GF-D8 (cell line): ENCODE data around the gene VGLL4.
"Not testable (repeated sequence)": the region's sequence is repeated elsewhere in the genome, so short reads cannot be mapped to it uniquely, and the experiment has no call there.

ENCODE experiments used
- DNase-seq: peaks from one replicate; lab custom pipeline; 2025; lab: John Stamatoyannopoulos, UW

VGLL4 gene

DNA sequence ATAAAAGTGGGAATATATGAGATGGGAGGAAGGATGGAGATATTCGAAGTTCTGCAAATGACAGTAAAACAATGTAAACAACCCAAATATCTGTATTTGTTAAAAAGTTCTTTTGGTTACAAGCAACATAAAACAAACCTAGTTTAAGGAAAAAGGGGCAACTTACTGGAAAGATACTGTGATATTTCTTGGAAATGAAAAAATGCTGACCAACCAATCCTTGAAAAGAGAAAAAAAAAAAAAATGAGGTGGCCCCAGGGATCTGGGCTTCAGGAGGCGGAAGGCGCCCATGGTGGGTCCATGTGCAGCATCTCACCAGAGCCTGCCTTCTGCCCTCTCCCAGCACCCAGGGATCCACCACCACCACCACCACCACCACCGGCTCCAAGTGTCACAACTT lies 59.1 kb downstream of the VGLL4 start:
- no peak for DNase-seq

DNA sequence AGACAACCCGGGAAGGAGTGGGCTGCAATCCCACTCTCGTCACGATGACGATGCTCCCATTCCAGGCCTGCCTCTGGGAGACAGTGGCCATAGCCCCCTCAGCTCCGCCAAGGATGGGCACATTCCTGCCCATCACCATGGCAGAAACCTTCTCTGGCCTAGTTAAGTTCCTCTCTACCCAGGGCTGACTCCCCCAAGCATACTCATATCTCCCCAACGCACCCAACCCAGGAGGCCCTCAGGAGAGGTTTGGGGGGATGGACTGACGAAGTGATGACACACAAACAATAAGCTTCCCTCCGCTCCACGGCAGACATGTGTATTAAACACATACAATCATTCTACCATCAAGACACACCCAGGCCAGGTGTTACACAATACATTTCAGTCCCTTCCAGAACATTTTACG lies 60.1 kb downstream of the VGLL4 start:
- no peak for DNase-seq

DNA sequence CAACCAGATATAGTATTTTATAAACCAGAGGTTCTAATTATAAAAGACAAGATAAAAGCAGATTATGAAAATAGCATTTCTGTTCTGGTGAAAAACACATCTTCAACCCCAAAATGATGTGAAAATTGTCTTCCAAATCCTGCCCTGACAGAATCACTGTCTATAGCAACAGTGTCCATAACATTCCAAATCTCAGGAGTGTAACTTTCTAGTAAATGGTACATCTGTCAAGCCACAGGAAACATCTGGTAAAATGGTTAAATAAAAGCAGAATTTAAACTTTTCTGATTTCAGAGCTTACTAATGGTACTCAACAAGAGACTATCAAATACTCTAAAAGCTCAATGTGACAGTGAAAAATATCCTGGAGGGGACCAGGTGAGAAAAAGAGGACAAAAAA lies 60.5 kb downstream of the VGLL4 start:
- DNase-seq: no peak

DNA sequence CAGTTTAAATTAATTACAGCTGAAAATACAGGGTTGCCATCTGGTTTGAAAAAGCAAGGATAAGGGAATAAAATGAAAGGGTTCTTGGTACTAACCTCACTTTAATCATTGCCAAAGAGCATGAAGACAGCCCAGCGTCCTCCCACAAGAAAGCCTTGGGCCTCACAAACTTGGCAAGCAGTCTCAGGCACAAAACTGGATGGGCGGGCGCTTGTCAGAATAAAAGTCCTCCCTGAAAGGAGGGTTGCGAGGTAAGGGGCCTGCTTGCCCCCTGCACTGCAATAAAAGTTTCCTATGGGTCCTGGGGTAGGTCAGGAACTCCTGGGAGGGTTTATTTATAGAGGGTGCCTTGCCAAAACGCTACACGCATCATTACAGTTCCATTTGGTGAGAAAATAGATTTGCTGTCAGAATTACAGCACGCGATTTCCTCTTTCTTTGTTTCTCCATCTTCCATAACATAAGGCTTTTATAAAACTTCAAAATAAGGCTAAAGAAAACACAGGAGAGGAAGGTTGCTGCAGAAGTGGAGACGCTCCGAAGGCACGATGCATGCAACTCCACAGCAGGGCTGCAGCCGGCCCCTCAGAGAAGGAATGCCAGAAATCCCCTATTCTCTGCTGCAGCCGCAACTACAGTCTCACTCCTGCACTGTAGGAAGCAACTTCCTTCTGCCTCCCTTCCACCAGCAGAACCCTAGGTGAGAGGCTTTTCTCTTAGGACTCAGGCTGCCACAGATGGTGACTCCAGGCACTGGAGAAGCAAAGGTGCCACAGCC lies 61.3 kb downstream of the VGLL4 start:
- no peak for DNase-seq

DNA sequence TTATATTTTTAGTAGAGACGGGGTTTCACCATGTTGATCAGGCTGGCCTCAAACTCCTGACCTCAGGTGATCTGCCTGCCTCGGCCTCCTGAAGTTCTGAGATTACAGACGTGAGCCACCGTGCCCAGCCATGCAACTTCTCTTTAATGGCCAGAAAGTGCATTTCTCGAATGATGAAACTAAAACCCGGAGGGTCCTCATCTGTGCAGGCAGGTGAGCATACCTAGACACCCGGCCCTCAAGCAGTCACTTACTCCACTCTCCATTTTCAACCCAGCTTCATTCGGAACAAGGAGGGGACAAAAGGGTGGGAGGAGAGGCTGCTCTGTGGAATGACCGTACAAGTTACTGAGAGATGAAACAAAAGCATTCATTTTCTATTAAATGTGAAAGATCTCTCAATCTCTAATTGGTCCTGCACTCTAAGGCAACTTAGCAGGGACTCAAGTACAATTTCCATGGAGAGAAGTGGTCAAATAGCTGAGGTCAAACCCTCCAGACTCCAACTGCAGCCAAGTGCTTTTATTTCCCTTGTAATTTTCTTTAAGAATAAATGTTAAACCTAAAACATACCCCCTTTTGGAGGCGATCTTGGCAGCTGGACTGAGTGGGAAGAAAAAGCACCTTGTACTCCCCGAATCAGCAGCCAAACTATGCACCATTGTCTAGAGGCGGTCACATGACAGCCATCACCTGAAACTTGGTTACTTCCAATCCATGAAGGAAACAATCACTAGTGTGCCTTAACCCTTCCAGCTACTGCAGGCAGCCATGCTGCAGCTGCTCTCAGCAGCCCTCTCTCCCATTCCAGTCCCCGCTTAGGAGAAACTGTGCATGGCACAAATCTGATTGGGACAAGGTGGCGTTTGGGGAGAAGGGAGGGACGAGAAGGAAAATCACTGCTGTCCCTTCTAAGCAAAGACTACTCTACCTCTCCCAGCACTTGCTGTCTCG lies 62.2 kb downstream of the VGLL4 start:
- no peak for DNase-seq

DNA sequence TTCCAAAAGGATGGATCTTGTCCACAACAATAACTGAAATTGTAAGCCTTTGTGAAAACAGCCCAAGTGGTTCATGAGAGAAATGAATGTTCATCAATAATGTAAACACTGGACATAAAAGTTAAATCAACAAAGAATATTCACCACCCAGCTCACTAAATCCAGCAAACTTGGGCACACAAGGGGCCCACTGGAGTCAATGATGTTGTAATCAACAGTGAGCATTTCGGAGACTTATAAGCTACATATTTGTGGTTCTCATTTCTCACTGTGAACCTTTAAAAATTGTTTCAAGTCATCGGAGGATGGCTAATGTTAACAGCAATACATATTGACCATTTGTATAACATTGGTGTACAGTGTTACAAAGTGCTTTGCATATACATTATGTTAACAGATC lies 63.1 kb downstream of the VGLL4 start:
- no peak for DNase-seq

DNA sequence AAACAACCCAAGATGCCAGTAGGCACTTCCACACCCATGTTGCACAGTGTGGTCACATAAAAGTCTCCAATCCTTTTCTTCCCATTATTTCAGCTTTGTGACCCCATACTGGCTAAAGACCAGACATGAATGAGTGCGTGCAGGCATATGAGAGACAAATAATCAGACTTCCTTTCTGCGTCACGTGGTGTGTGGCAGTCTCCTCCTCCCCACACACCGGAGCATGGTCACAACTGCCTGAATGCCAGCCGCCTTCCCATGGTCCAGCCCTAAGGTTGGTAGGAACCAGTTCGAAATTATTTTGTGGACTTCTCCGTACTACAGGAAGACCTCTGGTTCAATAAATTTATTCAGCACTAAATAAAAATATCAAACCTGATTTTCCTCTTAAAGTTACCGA lies 65.5 kb downstream of the VGLL4 start:
- no peak for DNase-seq

DNA sequence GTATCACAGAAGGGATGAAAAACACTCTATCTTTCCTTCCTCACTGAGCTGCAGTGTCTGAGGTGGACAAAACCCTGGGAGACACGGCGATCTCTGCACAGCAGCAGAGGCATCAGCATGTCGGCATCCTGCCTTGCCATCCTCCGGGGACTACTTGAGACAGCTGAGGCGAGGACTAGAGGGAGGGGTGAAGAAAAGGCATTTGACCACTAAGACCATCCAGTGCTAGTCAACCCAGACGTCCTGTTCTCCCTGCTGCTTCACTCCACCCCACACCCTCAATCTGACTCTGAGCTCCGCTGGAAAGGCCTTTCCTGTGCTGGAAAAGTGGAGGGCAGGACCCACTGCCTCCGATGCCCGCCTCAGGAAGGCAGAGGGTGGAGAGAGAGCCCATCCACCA lies 67.3 kb downstream of the VGLL4 start:
- DNase-seq: no peak

DNA sequence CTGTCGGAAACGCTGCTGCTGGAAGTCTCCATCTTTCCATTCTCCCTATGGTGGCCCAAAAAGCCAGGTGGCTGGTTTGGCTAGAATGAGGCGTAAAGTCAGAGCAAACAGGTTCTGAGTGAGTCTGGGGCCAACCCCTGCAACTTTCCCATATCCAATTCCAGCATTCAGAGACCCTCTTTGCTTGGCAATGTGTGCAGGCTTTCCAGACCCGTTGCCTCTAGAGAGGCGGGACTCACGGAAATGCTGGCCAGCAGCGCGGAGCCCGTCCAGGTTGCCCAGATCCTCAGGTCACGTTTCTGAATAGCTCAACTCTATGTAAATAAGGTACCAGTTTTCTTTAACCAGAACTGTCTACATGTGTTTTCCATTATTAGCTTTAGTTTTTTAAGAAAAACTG lies 68.0 kb downstream of the VGLL4 start:
- DNase-seq: no peak

DNA sequence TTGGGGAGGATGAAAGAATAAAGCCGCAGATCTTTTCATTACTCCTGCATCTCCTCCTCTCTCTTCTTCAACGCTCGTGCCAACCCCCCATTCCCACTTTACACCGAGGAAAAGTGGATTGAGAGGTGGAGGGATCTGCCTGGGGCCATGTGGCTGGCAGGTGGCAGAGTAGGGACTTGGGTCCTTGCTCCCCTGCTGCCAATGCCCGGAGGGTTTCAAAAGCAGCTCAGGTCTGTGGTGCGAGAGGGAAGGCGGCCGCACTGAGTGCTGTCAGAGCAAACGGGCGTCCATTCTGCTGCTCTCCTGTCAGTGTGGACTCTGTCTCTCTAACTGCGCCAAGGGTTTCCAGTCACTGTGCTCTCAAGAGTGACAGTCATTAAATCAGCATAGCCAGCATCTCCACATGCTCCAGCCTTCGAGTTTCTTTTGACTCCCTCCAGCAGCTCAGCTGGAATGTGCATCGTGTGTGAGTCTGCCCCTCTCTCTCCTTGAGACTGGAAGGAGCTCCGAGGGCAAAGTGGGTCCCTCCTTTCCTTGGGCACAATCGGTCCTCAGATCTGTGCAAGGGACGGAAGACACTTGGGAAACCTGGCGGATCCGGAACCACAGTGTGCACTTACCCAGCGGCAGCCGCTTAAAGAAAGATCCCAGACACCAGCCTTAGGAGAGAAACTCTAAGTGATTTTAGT lies 68.6 kb downstream of the VGLL4 start:
- DNase-seq: no peak

DNA sequence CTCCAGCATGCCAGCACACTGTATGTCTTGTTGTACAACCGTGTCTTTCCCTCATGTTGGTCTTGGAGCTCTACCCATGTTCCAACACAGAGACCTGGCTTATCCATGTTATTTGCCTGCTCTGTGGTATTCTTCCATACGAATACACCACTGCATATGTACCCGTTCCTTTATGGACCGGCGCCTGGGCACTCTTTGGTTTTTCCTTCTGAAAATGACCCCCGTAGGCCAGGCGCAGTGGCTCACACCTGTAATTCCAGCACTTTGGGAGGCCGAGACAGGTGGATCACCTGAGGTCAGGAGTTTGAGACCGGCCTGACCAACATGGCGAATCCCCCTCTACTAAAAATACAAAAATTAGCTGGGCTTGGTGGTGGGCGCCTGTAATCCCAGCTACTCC lies 71.1 kb downstream of the VGLL4 start:
- not testable (repeated sequence) for DNase-seq

DNA sequence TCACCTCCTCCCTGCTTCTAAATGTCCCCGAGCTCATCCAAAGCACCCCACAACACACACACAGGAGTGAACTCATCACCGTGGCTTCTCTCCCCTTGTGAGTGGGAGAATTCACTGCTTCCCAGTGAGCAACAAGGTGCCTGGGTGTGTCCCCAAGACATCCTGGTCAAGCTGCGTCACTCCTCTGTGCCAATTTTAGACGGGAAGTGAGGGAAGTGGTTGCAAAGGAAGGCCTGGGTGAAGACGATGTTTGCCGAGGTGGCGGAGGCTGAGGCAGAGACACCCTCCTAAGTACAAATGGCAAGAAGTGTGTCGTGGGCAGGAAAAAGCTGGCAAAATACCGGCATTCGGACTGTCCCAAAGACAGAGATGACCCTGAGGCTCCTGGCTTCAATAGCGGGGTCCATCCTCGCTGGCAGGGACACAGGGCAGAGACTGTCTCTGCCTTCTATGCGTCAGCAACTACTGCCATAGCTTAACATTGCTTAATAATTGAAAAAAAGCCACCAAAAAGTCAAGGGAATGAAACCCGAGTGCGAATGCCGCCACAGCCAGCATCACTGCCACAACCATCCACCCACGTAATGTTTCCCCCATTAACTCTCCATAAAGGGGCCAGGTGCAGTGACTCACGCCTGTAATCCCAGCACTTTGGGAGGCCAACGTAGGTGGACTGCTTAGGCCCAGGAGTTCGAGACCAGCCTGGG lies 72.8 kb downstream of the VGLL4 start:
- DNase-seq: no peak

DNA sequence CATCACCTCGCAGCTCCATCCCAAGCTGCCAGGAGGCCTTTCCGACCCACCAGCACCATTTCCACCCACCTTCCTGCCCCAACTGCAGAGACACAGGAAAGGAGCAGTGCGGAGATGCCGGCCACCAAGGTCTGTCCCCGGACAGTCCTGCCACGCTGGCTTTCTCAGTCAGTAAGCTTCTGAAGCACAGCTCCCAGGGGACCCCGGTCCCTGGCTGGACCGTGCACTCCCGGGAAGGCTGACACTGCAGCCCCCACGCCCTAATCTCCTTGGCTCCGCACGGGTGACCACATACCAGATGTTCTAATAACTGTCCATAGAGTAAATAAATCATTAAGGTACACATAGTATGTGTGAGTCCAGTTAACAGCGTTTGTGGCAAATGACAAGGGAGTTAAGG lies 73.5 kb downstream of the VGLL4 start:
- DNase-seq: no peak

DNA sequence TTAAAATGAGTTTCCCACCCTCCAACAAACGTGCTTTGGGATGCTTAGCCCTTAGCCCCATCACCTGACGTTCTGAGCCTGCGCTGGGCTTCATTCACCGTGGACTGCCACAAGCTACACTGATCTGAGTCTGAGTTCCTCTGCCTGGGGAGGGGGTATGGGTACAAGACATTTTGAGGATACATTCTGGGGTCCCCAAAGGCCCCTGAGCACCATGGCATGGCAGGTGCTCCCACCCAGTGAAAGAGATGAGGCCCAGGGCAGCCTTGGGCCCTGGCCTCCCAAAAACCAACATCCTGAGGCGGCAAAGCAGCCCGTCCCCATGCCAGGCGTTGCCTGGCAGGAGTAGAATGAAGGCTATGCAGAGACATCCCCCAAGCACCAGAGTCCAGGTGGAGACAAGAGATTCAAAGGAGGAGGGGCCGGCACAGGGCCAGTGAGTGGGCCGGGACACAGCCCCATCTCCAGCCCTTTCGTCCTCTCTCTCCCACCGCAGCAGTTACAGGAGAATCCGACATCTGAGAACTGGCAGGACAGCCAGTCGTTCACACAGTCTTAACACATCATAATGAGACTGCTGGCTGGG lies 74.5 kb downstream of the VGLL4 start:
- no peak for DNase-seq

DNA sequence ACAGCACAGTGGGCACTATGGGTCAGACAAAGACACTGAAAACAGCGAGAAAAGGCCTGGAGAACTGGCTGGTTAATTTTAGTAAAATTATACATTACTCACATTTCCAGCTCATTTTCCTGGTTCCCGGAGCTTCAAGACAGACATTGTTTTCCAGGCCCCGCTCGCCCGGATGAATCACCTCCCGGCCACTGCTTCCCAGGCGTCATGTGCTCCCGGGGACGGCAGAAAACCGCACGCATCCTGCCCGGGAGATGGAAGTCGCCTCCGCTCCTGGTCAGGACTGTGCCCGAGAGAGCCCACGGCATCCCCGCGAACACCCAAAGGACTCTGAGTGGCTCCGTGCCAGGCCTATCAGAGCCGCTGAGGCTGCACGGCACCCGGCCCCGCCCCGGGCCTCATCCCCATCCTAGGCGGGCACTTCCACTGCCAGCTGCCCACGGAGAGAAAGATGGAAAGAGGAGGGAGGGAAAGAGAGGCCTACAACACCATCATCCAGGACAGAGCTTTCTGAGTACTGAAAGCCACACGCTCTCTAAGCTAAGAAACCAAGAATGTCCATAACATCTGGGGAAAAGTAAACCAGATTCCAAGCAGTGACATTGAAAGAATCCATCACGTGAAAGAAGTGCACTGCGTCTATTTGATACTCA lies 75.1 kb downstream of the VGLL4 start:
- no peak for DNase-seq

DNA sequence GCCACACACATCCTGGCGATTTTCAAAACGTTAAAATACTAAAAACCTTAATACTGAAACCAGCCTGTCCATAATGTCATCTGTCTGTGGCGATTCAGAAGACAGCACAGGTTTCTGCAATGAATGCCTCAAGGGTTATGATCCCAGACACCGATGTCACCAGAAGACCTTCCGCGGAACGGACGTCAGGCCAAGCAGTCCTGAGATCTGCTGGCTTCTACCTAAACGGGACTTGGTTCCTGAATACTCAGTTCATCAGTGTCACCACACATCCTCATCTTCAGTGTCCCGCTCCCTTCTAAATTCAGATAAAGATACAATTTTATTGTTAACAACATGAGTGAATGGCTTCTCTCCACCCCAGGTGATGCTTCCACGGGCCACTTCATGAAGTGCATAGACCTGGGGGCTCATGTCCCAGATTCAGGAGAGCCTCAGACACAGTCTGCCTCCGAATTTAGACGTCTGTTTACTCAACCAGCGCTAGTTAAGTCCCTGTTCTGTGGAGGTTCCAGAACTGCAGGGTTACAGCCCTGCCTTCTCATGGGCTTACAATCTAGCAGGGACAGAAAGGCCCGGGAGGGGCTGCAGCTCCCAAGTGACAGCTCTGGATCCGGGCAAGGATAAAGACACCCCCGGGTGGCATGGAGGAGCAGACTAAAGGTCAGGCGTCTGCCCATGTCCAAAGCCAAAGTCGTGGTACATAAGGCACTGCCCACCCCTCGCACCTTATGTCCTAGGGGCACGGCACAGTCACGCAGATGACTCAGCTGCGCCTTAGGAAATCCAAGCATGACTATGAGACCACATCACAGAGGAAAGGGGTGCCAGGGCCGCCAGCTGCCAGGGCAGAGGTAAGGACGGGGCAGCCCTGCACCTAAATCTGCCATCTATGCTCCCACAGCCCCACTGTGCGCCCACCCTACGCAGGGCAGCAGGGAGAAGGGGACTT lies 75.9 kb downstream of the VGLL4 start:
- no peak for DNase-seq

DNA sequence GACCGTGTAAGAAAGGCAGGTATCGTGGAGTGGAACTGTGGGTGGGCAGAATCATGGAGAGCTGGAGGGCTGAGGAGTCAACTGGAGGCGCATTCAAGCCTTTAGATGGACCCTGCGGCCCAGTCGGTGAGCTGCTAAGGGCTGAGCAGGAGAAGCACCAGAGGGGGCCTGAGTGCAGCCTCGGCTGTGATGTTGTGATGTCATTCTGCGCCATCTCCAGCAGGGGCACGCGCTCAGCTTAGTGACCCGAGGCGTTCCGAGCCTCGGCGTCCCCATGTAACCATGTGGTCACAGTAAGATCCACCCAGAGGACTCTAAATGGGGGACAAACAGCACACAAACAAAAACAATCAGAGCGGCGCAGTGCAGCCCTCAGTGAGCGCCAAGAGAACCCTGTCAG lies 76.8 kb downstream of the VGLL4 start:
- DNase-seq: no peak

DNA sequence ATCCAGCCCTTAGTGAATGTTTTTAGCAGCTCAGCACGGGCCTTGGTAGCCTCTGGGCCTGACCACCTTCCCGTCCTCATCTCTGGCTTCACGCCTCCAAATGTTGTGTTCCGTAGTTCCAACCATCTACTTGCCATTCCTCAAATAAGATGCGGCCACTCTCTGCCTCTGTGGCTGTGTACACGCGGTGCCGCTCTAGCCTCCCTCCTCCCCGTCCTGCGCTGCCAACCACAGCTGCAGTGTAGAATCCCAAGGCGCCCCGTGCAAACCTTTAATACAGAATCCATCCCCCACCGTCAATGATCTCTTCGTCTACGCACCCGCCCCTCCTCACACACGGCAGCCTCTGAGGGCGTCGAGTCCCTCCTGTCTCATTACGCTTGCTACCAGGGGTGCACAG lies 77.2 kb downstream of the VGLL4 start:
- DNase-seq: no peak

DNA sequence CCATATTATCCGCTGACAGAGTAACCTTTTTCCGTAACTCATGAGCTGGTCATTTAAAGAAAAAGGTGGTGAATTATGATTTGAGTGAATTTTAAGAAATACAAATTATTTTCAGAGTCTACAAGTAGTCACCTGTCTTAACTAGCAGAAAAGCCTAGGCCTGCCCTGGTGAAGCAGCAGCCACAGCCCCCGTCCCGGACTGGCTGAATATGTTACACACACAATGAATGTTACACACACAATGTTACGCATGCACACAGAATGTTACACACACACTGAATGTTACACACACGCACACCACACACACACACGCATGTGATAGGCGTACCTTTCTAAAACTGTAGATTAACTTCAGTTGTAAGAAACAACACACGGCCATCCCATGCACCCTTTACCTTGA lies 77.8 kb downstream of the VGLL4 start:
- no peak for DNase-seq

DNA sequence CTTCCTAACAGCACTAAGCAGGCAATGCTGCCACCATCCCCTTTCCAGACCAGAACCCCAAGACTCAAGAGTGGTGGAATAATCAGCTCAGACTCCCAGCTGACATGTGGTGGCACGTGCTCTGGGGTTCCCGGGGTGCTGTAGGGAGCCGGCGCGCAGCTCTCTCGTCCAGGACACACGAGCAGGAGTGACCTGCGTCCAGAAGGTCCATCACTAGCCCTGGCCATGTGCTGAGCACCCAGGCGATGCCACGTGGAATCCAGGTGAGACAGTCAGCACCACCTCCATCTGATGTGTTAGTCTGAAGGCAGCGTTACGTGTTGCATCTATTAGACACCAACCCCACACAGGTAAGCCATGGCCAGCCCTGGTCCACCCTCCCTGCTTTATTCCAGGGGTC lies 78.2 kb downstream of the VGLL4 start:
- no peak for DNase-seq
